Measurements from ENCODE around the gene RUNDC3A. TPM values are rescaled to one million over a fixed set of nuclear protein-coding genes. Genes with fewer than 3 reads are reported as not detected.

RUNDC3A gene
- total RNA-seq, 1 donor from 2014 or later: 0.60 TPM

- DNase-seq (ENCODE audit: low spot score in 2 of 2, unreplicated experiment in 2 of 2): no peak
- H3K4me3 Mint-ChIP-seq: peak overlapping the region; percentile 40
These were observed 14.0 kb downstream of the RUNDC3A start for GRCh38 chr17:44322236-44322895.

GRCh38 chr17:44323359-44324091 is 15.1 kb downstream of the RUNDC3A start:
- DNase-seq (ENCODE audit: low spot score in 2 of 2, unreplicated experiment in 2 of 2): no peak
- peaks cover 4% of the 10 kb centered on the region for H3K36me3 Mint-ChIP-seq
- H3K9me3 Mint-ChIP-seq: no peaks in the 10 kb centered on the region
- peaks cover 21% of the 10 kb centered on the region for H3K4me1 Mint-ChIP-seq
- TF ChIP-seq CTCF (IDR thresholded peaks at IDR 0.05; ENCODE audit: unreplicated experiment): no peak
- peaks cover 1% of the 10 kb centered on the region for H3K27me3 Mint-ChIP-seq (ENCODE audit: low read depth)
- no peak overlapping the region for H3K27ac Mint-ChIP-seq
- H3K4me3 Mint-ChIP-seq: peak overlapping the region; percentile 77

More at GRCh38 chr17:44322236-44322895, 14.0 kb downstream of the RUNDC3A start:
- peaks cover 6% of the 10 kb centered on the region for H3K36me3 Mint-ChIP-seq
- H3K9me3 Mint-ChIP-seq: no peaks in the 10 kb centered on the region
- peaks cover 21% of the 10 kb centered on the region for H3K4me1 Mint-ChIP-seq
- TF ChIP-seq CTCF (IDR thresholded peaks at IDR 0.05; ENCODE audit: unreplicated experiment): no peak
- peaks cover 13% of the 10 kb centered on the region for H3K27me3 Mint-ChIP-seq (ENCODE audit: low read depth)
- H3K27ac Mint-ChIP-seq: no peak overlapping the region

GRCh38 chr17:44324092-44324570 is 15.7 kb downstream of the RUNDC3A start:
- no peak for TF ChIP-seq CTCF (IDR thresholded peaks at IDR 0.05; ENCODE audit: unreplicated experiment)
- peak overlapping the region; percentile 77 for H3K4me3 Mint-ChIP-seq
- H3K4me1 Mint-ChIP-seq: peaks cover 21% of the 10 kb centered on the region
- H3K36me3 Mint-ChIP-seq: peaks cover 4% of the 10 kb centered on the region
- peak overlapping the region; percentile 61 for H3K27ac Mint-ChIP-seq
- no peak for DNase-seq (ENCODE audit: low spot score in 2 of 2, unreplicated experiment in 2 of 2)
- H3K9me3 Mint-ChIP-seq: no peaks in the 10 kb centered on the region
- H3K27me3 Mint-ChIP-seq (ENCODE audit: low read depth): no peaks in the 10 kb centered on the region

GRCh38 chr17:44324571-44325275 is 16.3 kb downstream of the RUNDC3A start, which contains the start of gene SLC25A39:
Gene SLC25A39, minus strand, starts transcription at chr17:44324823. Its CDS starts 1,261 bp downstream, at chr17:44323562.
- Mint-ChIP-seq H3K36me3 (no peaks in the 10 kb centered on the region), H3K4me3 (peak within 1 kb of the TSS; percentile 82), H3K27ac (peak within 1 kb of the TSS; percentile 88), H3K27me3 (ENCODE audit: low read depth) (no peaks in the 10 kb centered on the region), H3K9me3 (no peaks in the 10 kb centered on the region), H3K4me1 (peaks cover 21% of the 10 kb centered on the region)
- DNase-seq (ENCODE audit: low spot score in 2 of 2, unreplicated experiment in 2 of 2): peak; percentile 92 to 97
- no peak for TF ChIP-seq CTCF (IDR thresholded peaks at IDR 0.05; ENCODE audit: unreplicated experiment)

- DNase-seq (ENCODE audit: low spot score in 2 of 2, unreplicated experiment in 2 of 2): peak; percentile 82 to 86
- H3K4me3 Mint-ChIP-seq: peak overlapping the region; percentile 36
- H3K27me3 Mint-ChIP-seq (ENCODE audit: low read depth): no peaks in the 10 kb centered on the region
- H3K9me3 Mint-ChIP-seq: no peaks in the 10 kb centered on the region
- TF ChIP-seq CTCF (IDR thresholded peaks at IDR 0.05; ENCODE audit: unreplicated experiment): no peak
- H3K36me3 Mint-ChIP-seq: no peaks in the 10 kb centered on the region
- H3K27ac Mint-ChIP-seq: no peak overlapping the region
- peaks cover 21% of the 10 kb centered on the region for H3K4me1 Mint-ChIP-seq
These were observed 18.6 kb downstream of the RUNDC3A start for GRCh38 chr17:44326861-44327444.

All from mesothelial cell of epicardium (in vitro differentiated cells).